ENCODE data around the gene FRMD4A.
"Not testable (repeated sequence)": the region's sequence is repeated elsewhere in the genome, so short reads cannot be mapped to it uniquely, and the experiment has no call there.

The FRMD4A gene

GRCh38 chr10:13788320-13788600 is 542.5 kb downstream of the FRMD4A start:
- DNase-seq (ENCODE audit: extremely low spot score) = no peak
- CTCF ChIA-PET = interaction anchor here (0.7 kb wide), 1 partner anchor 281 kb away, joined by 3 read pairs; no protein-coding TSS in a partner anchor
- POLR2A ChIA-PET = no interaction called here
- TF ChIP-seq LEF1 (IDR thresholded peaks at IDR 0.05; ENCODE audit: borderline replicate concordance) (no peak), FOXK2 (IDR thresholded peaks at IDR 0.05) (no peak), ZNF384 (IDR thresholded peaks at IDR 0.05) (no peak), ARNT (IDR thresholded peaks at IDR 0.05) (no peak), L3MBTL2 (conservative IDR thresholded peaks at IDR 0.05) (no peak), SP1 (IDR thresholded peaks at IDR 0.05) (no peak), TARDBP (IDR thresholded peaks at IDR 0.05) (no peak), FOXM1 (IDR thresholded peaks at IDR 0.05; ENCODE audit: borderline replicate concordance) (no peak), BHLHE40 (IDR thresholded peaks at IDR 0.05; ENCODE audit: borderline replicate concordance) (no peak)

- no peak for DNase-seq (ENCODE audit: extremely low spot score)
- ChIA-PET CTCF (interaction anchor here (1.0 kb wide), 1 partner anchor 307 kb away, joined by 4 read pairs; no protein-coding TSS in a partner anchor), POLR2A (no interaction called here)
- TF ChIP-seq SUZ12 (IDR thresholded peaks at IDR 0.05) (no peak), HDGF (IDR thresholded peaks at IDR 0.05; ENCODE audit: borderline replicate concordance) (no peak), FOXK2 (IDR thresholded peaks at IDR 0.05) (no peak), ZNF384 (IDR thresholded peaks at IDR 0.05) (no peak), SP1 (IDR thresholded peaks at IDR 0.05) (no peak), LEF1 (IDR thresholded peaks at IDR 0.05; ENCODE audit: borderline replicate concordance) (no peak), FOXA1 (IDR thresholded peaks at IDR 0.05) (no peak), BHLHE40 (IDR thresholded peaks at IDR 0.05; ENCODE audit: borderline replicate concordance) (no peak), L3MBTL2 (conservative IDR thresholded peaks at IDR 0.05) (no peak), ELF4 (IDR thresholded peaks at IDR 0.05) (no peak), NFRKB (IDR thresholded peaks at IDR 0.05) (no peak), ARNT (IDR thresholded peaks at IDR 0.05) (no peak), CTBP1 (IDR thresholded peaks at IDR 0.05; ENCODE audit: borderline replicate concordance) (no peak), TARDBP (IDR thresholded peaks at IDR 0.05) (no peak), PKNOX1 (IDR thresholded peaks at IDR 0.05) (no peak), FOXM1 (IDR thresholded peaks at IDR 0.05; ENCODE audit: borderline replicate concordance) (no peak)
Measured at GRCh38 chr10:13787015-13787421, 543.7 kb downstream of the FRMD4A start.

- POLR2A ChIA-PET = no interaction called here
- CTCF ChIA-PET = no interaction called here
- TF ChIP-seq HDGF (IDR thresholded peaks at IDR 0.05; ENCODE audit: borderline replicate concordance) (no peak), ARNT (IDR thresholded peaks at IDR 0.05) (no peak), LEF1 (IDR thresholded peaks at IDR 0.05; ENCODE audit: borderline replicate concordance) (no peak), TARDBP (IDR thresholded peaks at IDR 0.05) (no peak), SUZ12 (IDR thresholded peaks at IDR 0.05) (no peak), FOXK2 (IDR thresholded peaks at IDR 0.05) (no peak), NFRKB (IDR thresholded peaks at IDR 0.05) (no peak)
- no peak for DNase-seq (ENCODE audit: extremely low spot score)
Measured at GRCh38 chr10:13784067-13784466, 546.7 kb downstream of the FRMD4A start.

GRCh38 chr10:13779748-13780147 is 551.0 kb downstream of the FRMD4A start:
- no peak for TF ChIP-seq PKNOX1 (IDR thresholded peaks at IDR 0.05)
- no peak for TF ChIP-seq ARNT (IDR thresholded peaks at IDR 0.05)
- TF ChIP-seq CTBP1 (IDR thresholded peaks at IDR 0.05; ENCODE audit: borderline replicate concordance) = no peak
- TF ChIP-seq SUZ12 (IDR thresholded peaks at IDR 0.05) = no peak
- no peak for TF ChIP-seq HDGF (IDR thresholded peaks at IDR 0.05; ENCODE audit: borderline replicate concordance)
- POLR2A ChIA-PET = no interaction called here

GRCh38 chr10:13778693-13778960 is 552.1 kb downstream of the FRMD4A start:
- DNase-seq (ENCODE audit: extremely low spot score); POLR2A ChIA-PET; CTCF ChIA-PET: not testable (repeated sequence)

More at GRCh38 chr10:13779748-13780147, 551.0 kb downstream of the FRMD4A start:
- DNase-seq (ENCODE audit: extremely low spot score) = no peak
- CTCF ChIA-PET = no interaction called here

- CTCF ChIA-PET = interaction anchor here (1.4 kb wide), 1 partner anchor 118 kb away, joined by 7 read pairs; no protein-coding TSS in a partner anchor
Measured at GRCh38 chr10:13776861-13777311, 553.8 kb downstream of the FRMD4A start.

GRCh38 chr10:13775786-13776775 is 554.6 kb downstream of the FRMD4A start:
- POLR2A ChIA-PET = no interaction called here
- DNase-seq (ENCODE audit: extremely low spot score) = no peak
- CTCF ChIA-PET = interaction anchor here (1.4 kb wide), 1 partner anchor 117 kb away, joined by 7 read pairs; no protein-coding TSS in a partner anchor
- TF ChIP-seq CTBP1 (IDR thresholded peaks at IDR 0.05; ENCODE audit: borderline replicate concordance) (no peak), HDGF (IDR thresholded peaks at IDR 0.05; ENCODE audit: borderline replicate concordance) (no peak), BHLHE40 (IDR thresholded peaks at IDR 0.05; ENCODE audit: borderline replicate concordance) (no peak), LEF1 (IDR thresholded peaks at IDR 0.05; ENCODE audit: borderline replicate concordance) (no peak), PKNOX1 (IDR thresholded peaks at IDR 0.05) (no peak), L3MBTL2 (conservative IDR thresholded peaks at IDR 0.05) (no peak), TARDBP (IDR thresholded peaks at IDR 0.05) (no peak), SP1 (IDR thresholded peaks at IDR 0.05) (no peak), ELF4 (IDR thresholded peaks at IDR 0.05) (no peak)

More at GRCh38 chr10:13776861-13777311, 553.8 kb downstream of the FRMD4A start:
- POLR2A ChIA-PET = no interaction called here
- DNase-seq (ENCODE audit: extremely low spot score) = no peak
- TF ChIP-seq SP1 (IDR thresholded peaks at IDR 0.05) = no peak
